ENCODE data around the gene LIPK. TPM values are rescaled to one million over a fixed set of nuclear protein-coding genes. Genes with fewer than 3 reads are reported as not detected.
"Not testable (repeated sequence)": the region's sequence is repeated elsewhere in the genome, so short reads cannot be mapped to it uniquely, and the experiment has no call there.

Gene LIPK
- total RNA-seq, 4 donors from 2014 or later = not detected

- Histone ChIP-seq H3K36me3 (no peaks in the 10 kb centered on the region), H3K9me3 (no peaks in the 10 kb centered on the region), H3K27me3 (peaks cover 15% of the 10 kb centered on the region), H3K4me1 (no peaks in the 10 kb centered on the region), H3K27ac (no peak overlapping the region), H3K4me3 (no peak overlapping the region)
- WGBS, 2 donors (ENCODE audit: low coverage in 1 of 2) = 60 to 63% methylated on average over 1 to 3 of the region's 6 CpGs
- TF ChIP-seq POLR2A (IDR thresholded peaks at IDR 0.05) (no peak), EP300 (IDR thresholded peaks at IDR 0.05) (no peak), CTCF (IDR thresholded peaks at IDR 0.05) (no peak), POLR2AphosphoS5 (IDR thresholded peaks at IDR 0.05) (no peak)
- no peak for ATAC-seq
Observed at GRCh38 chr10:88731296-88731695, 25.2 kb downstream of the LIPK start.

GRCh38 chr10:88733215-88733614 lies 27.2 kb downstream of the LIPK start:
- TF ChIP-seq POLR2A (IDR thresholded peaks at IDR 0.05) (no peak), POLR2AphosphoS5 (IDR thresholded peaks at IDR 0.05) (no peak), CTCF (IDR thresholded peaks at IDR 0.05) (no peak), EP300 (IDR thresholded peaks at IDR 0.05) (no peak)
- H3K27me3 ChIP-seq = peaks cover 15% of the 10 kb centered on the region
- H3K27ac ChIP-seq = no peak overlapping the region
- no peaks in the 10 kb centered on the region for H3K9me3 ChIP-seq
- H3K4me1 ChIP-seq = no peaks in the 10 kb centered on the region
- H3K36me3 ChIP-seq = no peaks in the 10 kb centered on the region
- no peak overlapping the region for H3K4me3 ChIP-seq
- no peak for ATAC-seq
- 88% methylated on average over 2 of the region's 2 CpGs; no CpG with 5 or more reads in 1 of the 2 donors for WGBS, 2 donors (ENCODE audit: low coverage in 1 of 2)

GRCh38 chr10:88735661-88736060 lies 29.6 kb downstream of the LIPK start:
- peaks cover 25% of the 10 kb centered on the region for H3K27me3 ChIP-seq
- no peak overlapping the region for H3K27ac ChIP-seq
- WGBS, 2 donors (ENCODE audit: low coverage in 1 of 2) = 65 to 75% methylated on average over 1 of the region's 1 CpG
- H3K4me3 ChIP-seq = no peak overlapping the region
- no peaks in the 10 kb centered on the region for H3K9me3 ChIP-seq
- H3K4me1 ChIP-seq = no peaks in the 10 kb centered on the region
- no peak for ATAC-seq
- H3K36me3 ChIP-seq = no peaks in the 10 kb centered on the region
- TF ChIP-seq EP300 (IDR thresholded peaks at IDR 0.05) (no peak), POLR2A (IDR thresholded peaks at IDR 0.05) (no peak), POLR2AphosphoS5 (IDR thresholded peaks at IDR 0.05) (no peak), CTCF (IDR thresholded peaks at IDR 0.05) (no peak)

GRCh38 chr10:88741921-88742320 lies 35.9 kb downstream of the LIPK start:
- not testable (repeated sequence) for H3K4me3 ChIP-seq, ATAC-seq, H3K27ac ChIP-seq, H3K4me1 ChIP-seq, H3K36me3 ChIP-seq
- Histone ChIP-seq H3K9me3 (peaks cover 0 to 11% (median 0%) of the 10 kb centered on the region in 3 donors), H3K27me3 (peaks cover 47% of the 10 kb centered on the region)
- 24 to 32% methylated on average over 4 of the region's 5 CpGs for WGBS, 2 donors (ENCODE audit: low coverage in 1 of 2)

GRCh38 chr10:88742448-88742847 lies 36.4 kb downstream of the LIPK start:
- H3K4me3 ChIP-seq = no peak overlapping the region
- WGBS, 2 donors (ENCODE audit: low coverage in 1 of 2) = 54 to 56% methylated on average over 1 of the region's 1 CpG
- no peak for ATAC-seq
- no peak overlapping the region for H3K27ac ChIP-seq
- peaks cover 0 to 11% (median 0%) of the 10 kb centered on the region in 3 donors for H3K9me3 ChIP-seq
- peaks cover 45% of the 10 kb centered on the region for H3K27me3 ChIP-seq
- no peak for TF ChIP-seq EP300 (IDR thresholded peaks at IDR 0.05)
- no peaks in the 10 kb centered on the region for H3K4me1 ChIP-seq
- no peaks in the 10 kb centered on the region for H3K36me3 ChIP-seq

GRCh38 chr10:88744002-88744401 lies 38.0 kb downstream of the LIPK start:
- ATAC-seq = no peak
- Histone ChIP-seq H3K4me1 (no peaks in the 10 kb centered on the region), H3K27me3 (peaks cover 32% of the 10 kb centered on the region), H3K27ac (no peak overlapping the region), H3K9me3 (peaks cover 0 to 21% (median 0%) of the 10 kb centered on the region in 3 donors), H3K4me3 (no peak overlapping the region), H3K36me3 (no peaks in the 10 kb centered on the region)
- TF ChIP-seq POLR2A (IDR thresholded peaks at IDR 0.05) = no peak
- no peak for TF ChIP-seq EP300 (IDR thresholded peaks at IDR 0.05)
- TF ChIP-seq CTCF (IDR thresholded peaks at IDR 0.05) = no peak
- no peak for TF ChIP-seq POLR2AphosphoS5 (IDR thresholded peaks at IDR 0.05)
- WGBS, 2 donors (ENCODE audit: low coverage in 1 of 2) = 100% methylated on average over 1 to 2 of the region's 5 CpGs

All from gastroesophageal sphincter (tissue), 4 donors.